ENCODE measurements around the gene CPLX3. TPM values are rescaled to one million over a fixed set of nuclear protein-coding genes. Genes with fewer than 3 reads are reported as not detected.
A peak's percentile ranks its signal among the peaks of the same experiment; 100 is the strongest.

CPLX3 gene
- total RNA-seq, 2 experiments from 2014 or later: 0.18 TPM; not detected in 1

DNA sequence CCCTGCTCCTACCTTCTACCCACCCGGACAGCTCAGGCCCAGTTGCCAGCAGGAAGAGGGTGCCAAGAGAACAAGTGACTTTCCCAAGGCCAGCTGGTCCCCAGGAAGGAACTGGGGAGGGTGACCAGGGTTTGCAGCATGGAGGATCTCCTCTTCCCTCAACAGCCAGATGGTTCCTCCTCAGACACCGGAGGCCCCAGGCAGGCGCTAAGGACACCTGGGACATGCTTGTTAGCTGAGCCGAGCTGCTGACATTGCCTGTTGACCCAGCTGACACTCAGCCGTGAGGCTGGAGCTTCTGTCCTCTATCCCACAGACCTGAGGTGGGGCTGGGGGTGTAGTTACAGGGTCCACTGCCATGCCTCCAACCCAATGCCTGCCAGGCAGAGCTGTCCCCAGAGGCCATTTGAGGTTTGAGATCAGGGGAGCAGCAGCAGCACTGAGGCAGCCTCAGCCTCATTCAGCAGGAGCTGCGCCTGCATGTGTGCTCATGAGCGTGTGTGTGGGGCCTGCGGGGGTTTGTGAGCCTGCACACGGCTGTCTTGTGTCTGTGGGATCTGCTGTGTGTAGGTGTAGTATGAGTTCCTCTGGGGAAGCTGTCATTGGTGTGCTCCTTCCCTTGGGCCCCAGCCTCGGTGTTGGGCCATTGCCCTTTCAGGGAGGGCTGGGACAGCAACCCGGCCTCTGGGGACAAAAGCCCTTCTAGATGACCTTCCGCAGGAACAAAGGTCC, 7.1 kb downstream of the CPLX3 start:
- POLR2A ChIA-PET: interaction anchor here (1.2 to 1.7 kb wide), 5 partner anchors 12 to 73 kb away, joined by 3 to 4 read pairs (median 3); partner anchors contain the start of gene FAM219B
- DNase-seq: no peak
- peaks cover 22% of the 10 kb centered on the region for H3K36me3 Mint-ChIP-seq (ENCODE audit: low read depth)
- no peaks in the 10 kb centered on the region for H3K9me3 Mint-ChIP-seq
- peaks cover 14% of the 10 kb centered on the region for H3K4me1 Mint-ChIP-seq
- CTCF ChIA-PET: interaction anchor here (1.0 to 2.7 kb wide), 4 partner anchors 15 to 70 kb away, joined by 4 to 12 read pairs (median 4); no protein-coding TSS in a partner anchor
- no peak overlapping the region for H3K4me3 Mint-ChIP-seq
- H3K27ac Mint-ChIP-seq: no peak overlapping the region
- H3K27me3 Mint-ChIP-seq: no peaks in the 10 kb centered on the region

DNA sequence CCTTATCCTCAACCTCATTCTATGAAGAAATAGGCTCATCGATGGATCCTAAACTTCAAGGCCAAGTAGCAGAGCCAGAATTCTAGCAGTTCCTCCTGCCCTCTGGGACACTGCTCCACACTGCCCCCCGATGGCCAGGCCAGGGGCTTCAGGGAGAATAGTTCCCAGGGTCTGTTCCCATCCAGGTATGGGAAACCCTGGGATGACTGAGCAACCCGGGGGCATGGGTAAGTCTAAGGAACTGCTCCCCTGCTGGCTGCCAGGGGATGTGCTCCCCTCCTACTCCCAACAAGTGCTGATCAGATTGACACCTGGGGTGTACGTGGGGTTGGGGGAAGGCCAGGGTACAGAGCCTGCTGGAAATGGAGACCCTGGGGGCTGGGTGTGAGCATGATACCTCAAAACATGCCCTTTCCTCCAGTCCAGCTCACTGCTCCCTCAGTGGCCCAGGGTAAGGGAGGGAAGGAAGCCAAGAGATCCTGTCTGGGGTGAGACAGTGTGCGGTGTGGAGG, 8.9 kb downstream of the CPLX3 start:
- H3K36me3 Mint-ChIP-seq (ENCODE audit: low read depth): peaks cover 32% of the 10 kb centered on the region

GRCh38 chr15:74836846-74837245, 10.4 kb downstream of the CPLX3 start:
- Mint-ChIP-seq H3K36me3 (ENCODE audit: low read depth) (peaks cover 41% of the 10 kb centered on the region), H3K27ac (no peak overlapping the region), H3K27me3 (no peaks in the 10 kb centered on the region), H3K9me3 (no peaks in the 10 kb centered on the region), H3K4me1 (peaks cover 15% of the 10 kb centered on the region), H3K4me3 (no peak overlapping the region)
- ChIA-PET POLR2A (interaction anchor here (1.4 to 1.8 kb wide), 3 partner anchors 44 to 65 kb away, joined by 3 to 4 read pairs (median 3); no protein-coding TSS in a partner anchor), CTCF (interaction anchor here (1.0 to 2.1 kb wide), 12 partner anchors 14 to 205 kb away, joined by 3 to 11 read pairs (median 4); partner anchors contain the start of gene FAM219B)
- no peak for DNase-seq

More for the DNA sequence above, 8.9 kb downstream of the CPLX3 start:
- H3K27ac Mint-ChIP-seq: no peak overlapping the region
- POLR2A ChIA-PET: interaction anchor here (1.5 to 1.8 kb wide), 2 partner anchors 64 to 66 kb away, joined by 3 to 4 read pairs; no protein-coding TSS in a partner anchor
- peak; percentile 57 for DNase-seq
- CTCF ChIA-PET: interaction anchor here (0.9 to 1.8 kb wide), 8 partner anchors 15 to 204 kb away, joined by 3 to 5 read pairs (median 4); no protein-coding TSS in a partner anchor
- H3K9me3 Mint-ChIP-seq: no peaks in the 10 kb centered on the region
- no peak overlapping the region for H3K4me3 Mint-ChIP-seq
- no peaks in the 10 kb centered on the region for H3K27me3 Mint-ChIP-seq
- H3K4me1 Mint-ChIP-seq: peaks cover 1% of the 10 kb centered on the region

DNA sequence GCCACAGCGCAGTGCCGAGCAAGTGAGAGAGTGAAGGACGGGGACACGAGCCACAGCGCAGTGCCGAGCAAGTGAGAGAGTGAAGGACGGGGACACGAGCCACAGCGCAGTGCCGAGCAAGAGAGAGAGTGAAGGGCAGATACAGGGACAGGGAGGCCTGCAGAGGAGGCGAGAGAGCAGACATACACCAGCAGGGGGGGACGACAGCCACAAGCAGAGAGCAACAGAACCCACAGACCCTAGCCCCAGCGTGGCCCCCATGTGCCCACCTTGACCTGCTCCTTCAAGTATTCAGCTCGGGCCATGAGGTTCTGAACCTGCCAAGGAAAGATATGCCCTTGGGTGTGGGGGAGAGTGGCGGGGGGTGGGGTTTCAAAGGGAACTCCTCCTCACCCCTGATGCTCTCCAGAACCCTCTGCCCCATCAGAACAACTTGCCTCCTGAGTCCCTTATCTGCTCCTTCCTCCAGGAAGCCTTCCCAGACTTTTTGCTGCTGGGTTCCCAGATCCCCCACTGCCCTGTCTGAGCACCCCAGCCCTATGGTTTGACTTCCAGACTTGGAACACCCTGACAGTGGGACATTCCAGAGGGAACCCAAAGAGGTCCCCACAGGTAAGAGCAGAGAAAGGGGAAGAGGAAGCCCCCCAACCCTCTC, 11.2 kb downstream of the CPLX3 start:
- no peak for DNase-seq
- ChIA-PET POLR2A (interaction anchor here (1.1 to 1.4 kb wide), 2 partner anchors 19 to 45 kb away, joined by 3 read pairs; no protein-coding TSS in a partner anchor), CTCF (interaction anchor here (0.6 to 2.1 kb wide), 7 partner anchors 20 to 237 kb away, joined by 3 to 11 read pairs (median 4); partner anchors contain the start of gene FAM219B)
- Mint-ChIP-seq H3K27ac (no peak overlapping the region), H3K4me3 (no peak overlapping the region), H3K9me3 (no peaks in the 10 kb centered on the region), H3K4me1 (peaks cover 23% of the 10 kb centered on the region), H3K27me3 (no peaks in the 10 kb centered on the region), H3K36me3 (ENCODE audit: low read depth) (peaks cover 44% of the 10 kb centered on the region)

- no peaks in the 10 kb centered on the region for H3K27me3 Mint-ChIP-seq
- DNase-seq: no peak
- peaks cover 45% of the 10 kb centered on the region for H3K36me3 Mint-ChIP-seq (ENCODE audit: low read depth)
- no peaks in the 10 kb centered on the region for H3K9me3 Mint-ChIP-seq
- POLR2A ChIA-PET: interaction anchor here (1.1 kb wide), 1 partner anchor 18 kb away, joined by 3 read pairs; no protein-coding TSS in a partner anchor
- no peak overlapping the region for H3K27ac Mint-ChIP-seq
- CTCF ChIA-PET: interaction anchor here (0.7 to 2.1 kb wide), 6 partner anchors 8 to 134 kb away, joined by 3 to 11 read pairs (median 3); partner anchors contain the start of gene FAM219B
- peaks cover 25% of the 10 kb centered on the region for H3K4me1 Mint-ChIP-seq
- no peak overlapping the region for H3K4me3 Mint-ChIP-seq
Measured at GRCh38 chr15:74838137-74838516, 11.7 kb downstream of the CPLX3 start.

- H3K4me3 Mint-ChIP-seq: no peak overlapping the region
- H3K27ac Mint-ChIP-seq: no peak overlapping the region
- no peaks in the 10 kb centered on the region for H3K27me3 Mint-ChIP-seq
- H3K36me3 Mint-ChIP-seq (ENCODE audit: low read depth): peaks cover 47% of the 10 kb centered on the region
- no peaks in the 10 kb centered on the region for H3K9me3 Mint-ChIP-seq
- H3K4me1 Mint-ChIP-seq: peaks cover 31% of the 10 kb centered on the region
- CTCF ChIA-PET: interaction anchor here (1.0 to 2.5 kb wide), 5 partner anchors 9 to 68 kb away, joined by 3 to 11 read pairs (median 3); no protein-coding TSS in a partner anchor
- no peak for DNase-seq
- POLR2A ChIA-PET: interaction anchor here (1.1 kb wide), 1 partner anchor 18 kb away, joined by 3 read pairs; no protein-coding TSS in a partner anchor
Measured at GRCh38 chr15:74838746-74839525, 12.5 kb downstream of the CPLX3 start.

DNA sequence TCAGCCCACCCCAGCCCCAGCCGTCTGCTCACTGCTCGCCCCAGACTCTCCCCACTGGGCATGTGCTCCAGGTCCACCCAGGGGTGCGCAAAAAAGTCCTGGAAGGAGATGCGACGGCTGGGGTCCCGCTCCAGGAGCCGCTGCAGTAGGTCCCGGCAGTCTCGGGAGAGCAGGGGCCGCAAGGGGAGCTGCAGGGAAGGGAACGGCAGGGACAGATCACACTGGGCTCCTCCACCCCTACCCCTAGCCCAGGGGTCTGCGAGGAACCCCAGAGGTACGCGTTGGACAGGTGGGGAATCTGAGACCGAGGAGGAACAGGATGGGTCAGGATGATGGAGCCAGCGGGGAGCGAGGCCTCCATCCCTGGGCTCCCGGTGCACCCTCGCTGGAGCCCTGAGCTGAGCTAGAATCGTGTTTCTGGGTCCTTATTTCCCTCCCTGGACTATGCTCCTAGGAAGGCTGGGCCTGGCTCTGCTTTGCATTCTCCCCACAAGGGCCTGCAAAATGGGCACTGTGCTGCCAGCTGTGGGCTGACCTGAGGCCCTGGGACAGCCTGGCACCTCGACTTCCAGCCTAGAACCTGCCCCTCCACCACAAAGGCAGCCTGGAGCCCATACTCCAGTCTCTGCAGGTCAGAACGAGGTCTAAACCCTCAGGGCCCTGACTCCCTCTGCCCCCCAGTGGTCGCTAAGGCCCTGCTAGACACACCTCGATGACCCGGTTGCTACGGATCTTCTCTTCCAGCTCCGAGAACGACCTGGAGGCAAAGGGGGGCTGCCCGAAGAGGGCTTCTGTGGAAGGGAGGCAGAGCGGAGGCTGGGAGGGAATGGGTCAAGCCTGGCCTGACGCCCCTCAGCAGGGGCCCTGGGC, 13.3 kb downstream of the CPLX3 start:
- H3K36me3 Mint-ChIP-seq (ENCODE audit: low read depth): peaks cover 53% of the 10 kb centered on the region
- POLR2A ChIA-PET: interaction anchor here (1.1 to 1.2 kb wide), 2 partner anchors 9 to 223 kb away, joined by 3 to 4 read pairs; no protein-coding TSS in a partner anchor
- H3K9me3 Mint-ChIP-seq: no peaks in the 10 kb centered on the region
- no peak overlapping the region for H3K4me3 Mint-ChIP-seq
- no peak overlapping the region for H3K27ac Mint-ChIP-seq
- no peaks in the 10 kb centered on the region for H3K27me3 Mint-ChIP-seq
- DNase-seq: no peak
- peaks cover 39% of the 10 kb centered on the region for H3K4me1 Mint-ChIP-seq
- CTCF ChIA-PET: interaction anchor here (2.5 kb wide), 1 partner anchor 62 kb away, joined by 11 read pairs; no protein-coding TSS in a partner anchor

DNA sequence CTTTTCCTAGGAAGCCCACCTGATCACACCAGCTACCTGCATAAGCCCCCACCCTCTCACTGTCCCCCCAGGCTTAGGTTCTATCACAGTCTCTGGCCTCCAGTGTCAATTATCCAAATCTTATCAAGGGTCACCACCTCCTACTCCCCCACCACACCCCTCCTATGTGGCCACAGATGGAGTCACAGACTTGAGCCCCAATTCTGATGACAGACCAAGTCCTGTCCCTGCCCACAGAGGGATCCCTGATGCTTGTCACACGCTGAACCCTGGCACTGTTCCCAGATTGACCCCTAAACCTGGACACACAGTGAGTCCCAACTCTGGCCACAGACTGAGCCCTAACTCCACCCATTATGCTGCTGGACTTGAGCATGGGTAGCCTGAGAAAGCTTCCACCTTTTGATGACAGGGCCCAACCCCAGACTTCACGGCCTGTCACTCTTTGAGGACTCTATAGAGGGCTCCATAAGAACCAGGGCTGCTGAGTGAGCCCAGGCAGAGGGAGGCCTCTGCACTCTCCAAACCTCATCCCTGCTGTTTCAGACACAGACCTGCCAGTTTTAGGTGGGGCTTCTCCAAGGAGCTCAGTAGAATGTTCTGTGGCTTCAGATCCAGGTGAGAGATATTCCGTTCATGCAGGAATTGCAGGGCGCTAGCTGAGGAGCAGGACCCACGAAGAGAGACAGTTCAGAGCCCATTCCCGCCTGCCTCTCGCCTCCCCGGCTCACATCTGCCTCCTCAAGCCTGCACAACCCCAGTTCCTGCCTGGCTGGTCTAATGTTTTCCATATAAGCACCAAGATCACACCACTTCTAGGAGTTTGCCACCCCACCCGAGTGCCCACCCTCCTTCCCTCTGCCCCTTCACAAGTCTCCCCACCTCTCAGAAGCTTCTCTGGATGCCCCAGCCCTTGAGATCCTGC, 14.7 kb downstream of the CPLX3 start:
- Mint-ChIP-seq H3K4me3 (peak overlapping the region; percentile 91), H3K36me3 (ENCODE audit: low read depth) (peaks cover 53% of the 10 kb centered on the region), H3K9me3 (no peaks in the 10 kb centered on the region), H3K27ac (peak overlapping the region; percentile 62), H3K27me3 (no peaks in the 10 kb centered on the region), H3K4me1 (peaks cover 53% of the 10 kb centered on the region)
- POLR2A ChIA-PET: interaction anchor here (0.5 to 4.9 kb wide), 7 partner anchors 10 to 284 kb away, joined by 3 to 66 read pairs (median 3); partner anchors contain the start of gene MPI
- CTCF ChIA-PET: interaction anchor here (0.6 to 2.5 kb wide), 4 partner anchors 61 to 110 kb away, joined by 3 to 11 read pairs (median 4); no protein-coding TSS in a partner anchor
- DNase-seq: no peak

DNA sequence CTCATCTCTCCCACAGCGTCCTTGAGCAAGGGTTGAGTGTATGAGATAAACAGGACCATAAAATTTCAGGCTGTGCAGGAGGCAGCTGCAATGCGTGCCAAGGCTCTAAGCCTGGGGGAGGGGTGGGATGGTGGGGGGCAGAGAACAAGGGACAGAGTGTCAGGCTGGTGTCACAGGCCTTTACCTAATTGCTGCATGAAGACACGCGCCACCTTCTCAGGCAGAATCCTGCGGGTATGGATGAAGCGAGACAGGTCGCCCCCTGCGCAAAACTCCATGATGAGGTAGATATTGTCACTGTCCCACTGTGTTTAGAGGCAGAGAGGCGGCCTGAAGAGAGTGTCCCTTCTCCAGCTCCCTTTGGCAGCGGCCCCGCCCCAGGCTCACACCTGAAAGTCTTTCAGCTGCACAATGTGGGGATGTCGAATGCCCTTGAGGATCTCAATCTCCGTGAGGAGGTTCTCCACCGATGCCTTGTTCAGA, 15.5 kb downstream of the CPLX3 start:
- ChIA-PET CTCF (interaction anchor here (1.1 to 3.6 kb wide), 8 partner anchors 17 to 109 kb away, joined by 3 to 49 read pairs (median 8); no protein-coding TSS in a partner anchor), POLR2A (interaction anchor here (0.5 to 4.9 kb wide), 9 partner anchors 27 to 285 kb away, joined by 3 to 66 read pairs (median 6); partner anchors contain the start of genes COX5A, FAM219B and MPI)
- no peak for DNase-seq
- H3K9me3 Mint-ChIP-seq: no peaks in the 10 kb centered on the region
- peaks cover 57% of the 10 kb centered on the region for H3K4me1 Mint-ChIP-seq
- peaks cover 51% of the 10 kb centered on the region for H3K36me3 Mint-ChIP-seq (ENCODE audit: low read depth)
- peak overlapping the region; percentile 91 for H3K4me3 Mint-ChIP-seq
- H3K27me3 Mint-ChIP-seq: no peaks in the 10 kb centered on the region
- H3K27ac Mint-ChIP-seq: peak overlapping the region; percentile 81

All from activated CD4-positive, alpha-beta memory T cell treated with anti-CD3 and anti-CD28 coated beads, Interleukin-2, amount 10 ng/mL, durations not matched to agents 7 days and 5 days (primary cell).